GM12878 (cell line): Measurements from ENCODE around the gene SKIDA1. TPM values are rescaled to one million over a fixed set of nuclear protein-coding genes. Genes with fewer than 3 reads are reported as not detected.

Experiments used
- ATAC-seq: fragments of 200-7000 bp; cut with Tn5 transposase; 3 replicates; pipeline ENCODE4 v1.9.1; 2020; ENCODE audit warnings: mild to moderate bottlenecking, moderate library complexity
- BruUV-seq: library from RNA; stranded (reverse); fragments of 400-500 nt; replicated peaks from 2 replicates; lab custom pipeline; 2021; lab: Mats Ljungman, UMichigan
- CTCF ChIA-PET: fragments of 300-600 bp; sonication (Branson Sonifier 250); formaldehyde crosslinking; extraction: SDS; loops from one replicate; lab custom pipeline; 2021; ENCODE audit warnings: inconsistent platforms; lab: Yijun Ruan, JAX
- POLR2A ChIA-PET: fragments of 350-600 bp; formaldehyde crosslinking; extraction: SDS; loops from one replicate; lab custom pipeline; 2021; ENCODE audit warnings: inconsistent platforms; lab: Charles Lee
- RAD21 ChIA-PET: fragments of 300-600 bp; sonication (Branson Sonifier 250); formaldehyde crosslinking; loops from one replicate; lab custom pipeline; 2023; ENCODE audit warnings: antibody characterized with exemption; ENCODE audit not compliant: unreplicated experiment; lab: Charles Lee
- SMC1A ChIA-PET: fragments of 300-600 bp; sonication (Branson Sonifier 250); formaldehyde crosslinking; loops from one replicate; lab custom pipeline; 2023; ENCODE audit not compliant: unreplicated experiment, uncharacterized antibody; lab: Charles Lee
- DNase-seq: peaks from one replicate; pipeline ENCODE4 v3.0.0-alpha.2; 2011; ENCODE audit warnings: low read depth, low spot score
- FAIRE-seq: peaks from 3 replicates; lab custom pipeline; 2011; peaks lifted over from hg19 to GRCh38; lab: Jason Lieb, UNC
- H2AFZ ChIP-seq: 2 replicates; pipeline ENCODE4 v1.6.0; 2011; ENCODE audit warnings: low read depth, low read length, control low read depth; ENCODE audit not compliant: control insufficient read depth
- H3K27ac ChIP-seq: 2 replicates; pipeline ENCODE4 v1.5.1; 2011; ENCODE audit warnings: control low read depth; ENCODE audit not compliant: control insufficient read depth, insufficient read depth
- H3K27me3 ChIP-seq, 2 experiments: replicated peaks in 1 of 2; 2 replicates each; pipeline versions ENCODE4 v1.6.0 to v1.6.1; 2011; ENCODE audit warnings: low read length in 1 of 2; ENCODE audit not compliant: control insufficient read depth in 2 of 2, insufficient read depth in 2 of 2
- H3K36me3 ChIP-seq, 2 experiments: 2 replicates each; pipeline ENCODE4 v1.5.1; 2011; ENCODE audit warnings: low read length in 1 of 2; ENCODE audit not compliant: control insufficient read depth in 2 of 2, insufficient read depth in 2 of 2
- H3K4me1 ChIP-seq: 2 replicates; pipeline ENCODE4 v1.6.1; 2011; ENCODE audit warnings: mild to moderate bottlenecking, low read length, moderate library complexity, mixed read lengths; ENCODE audit not compliant: control insufficient read depth, insufficient read depth
- H3K4me2 ChIP-seq: 2 replicates; pipeline ENCODE4 v1.6.0; 2011; ENCODE audit warnings: control low read depth; ENCODE audit not compliant: control insufficient read depth, insufficient read depth
- H3K4me3 ChIP-seq: fragments of 200-600 bp; sonication (generic); 2 replicates; pipeline ENCODE4 v1.5.1; 2016
- H3K79me2 ChIP-seq: 2 replicates; pipeline ENCODE4 v1.6.0; 2011; ENCODE audit warnings: low read length; ENCODE audit not compliant: control insufficient read depth, insufficient read depth
- H3K9ac ChIP-seq: 2 replicates; pipeline ENCODE4 v1.8.0; 2011; ENCODE audit warnings: low read length, control low read depth, mixed read lengths; ENCODE audit not compliant: control insufficient read depth, insufficient read depth
- H3K9me3 ChIP-seq: replicated peaks from 3 replicates; pipeline ENCODE4 v1.5.1; 2011; ENCODE audit warnings: mild to moderate bottlenecking, low read length; ENCODE audit not compliant: control insufficient read depth, insufficient read depth
- H4K20me1 ChIP-seq: 2 replicates; pipeline ENCODE4 v1.6.0; 2011; ENCODE audit not compliant: control insufficient read depth, insufficient read depth
- BCLAF1 ChIP-seq: fragments of 450-650 bp; IDR thresholded peaks from 2 replicates; pipeline ENCODE4 v1.6.1; 2017; ENCODE audit warnings: antibody characterized with exemption, mild to moderate bottlenecking, moderate library complexity
- CHD1 ChIP-seq: IDR thresholded peaks from 2 replicates; pipeline ENCODE4 v1.6.1; 2012; ENCODE audit warnings: low read depth, low read length, improper control_type of control experiment
- HDAC6 ChIP-seq: fragments of 200-600 bp; sonication (generic); IDR thresholded peaks from one replicate; pipeline ENCODE4 v1.8.0; 2017; ENCODE audit warnings: antibody characterized with exemption; ENCODE audit not compliant: unreplicated experiment
- HSF1 ChIP-seq: fragments of 150-350 bp; IDR thresholded peaks from 2 replicates; pipeline ENCODE4 v1.6.1; 2014; ENCODE audit warnings: mild to moderate bottlenecking, low read depth, low read length
- IKZF1 ChIP-seq: fragments of 450-650 bp; conservative IDR thresholded peaks from 2 replicates; pipeline ENCODE4 v1.6.1; 2017; ENCODE audit warnings: antibody characterized with exemption, mild to moderate bottlenecking
- PKNOX1 ChIP-seq: fragments of 450-650 bp; IDR thresholded peaks from 2 replicates; pipeline ENCODE4 v1.6.1; 2016; ENCODE audit warnings: mild to moderate bottlenecking
- PML ChIP-seq: IDR thresholded peaks from 2 replicates; pipeline ENCODE4 v1.6.1; 2012; ENCODE audit warnings: low read length, inconsistent platforms
- SIN3A ChIP-seq: IDR thresholded peaks from 2 replicates; pipeline ENCODE4 v1.6.1; 2012; ENCODE audit warnings: low read depth, low read length, improper control_type of control experiment
- STAT1 ChIP-seq: fragments of 450-650 bp; conservative IDR thresholded peaks from 2 replicates; pipeline ENCODE4 v1.6.1; 2014; ENCODE audit warnings: antibody characterized with exemption, mild to moderate bottlenecking
- TCF7 ChIP-seq: IDR thresholded peaks from 2 replicates; pipeline ENCODE4 v1.6.1; 2014; ENCODE audit warnings: antibody characterized with exemption, borderline replicate concordance
- ZNF384 ChIP-seq: IDR thresholded peaks from 2 replicates; pipeline ENCODE4 v1.6.1; 2012; ENCODE audit warnings: low read depth, mild to moderate bottlenecking, low read length, improper control_type of control experiment, borderline replicate concordance
- WGBS: methylation state at CpG from one replicate; pipeline ENCODE4 v1.1.6; 2016; ENCODE audit warnings: low lambda C conversion rate; ENCODE audit not compliant: insufficient replicate concordance, insufficient coverage; ENCODE audit errors: missing lambda C conversion rate; 5-methylcytosine and 5-hydroxymethylcytosine counted together
- in situ Hi-C: fragments of 300-500 bp; cut with MboI; formaldehyde crosslinking; loops from 9 replicates; pipeline ENCODE4 v1.14.3; 2018; ENCODE audit warnings: mixed read lengths
- intact Hi-C: fragments of 100-400 bp; cut with micrococcal nuclease; formaldehyde crosslinking; loops from one replicate; pipeline ENCODE4 v1.14.2; 2022; ENCODE audit not compliant: unreplicated experiment
- polyA plus RNA-seq, 11 experiments: library from polyadenylated mRNA; depleted of rRNA in 4 of 11; unstranded in 6 of 11; stranded (reverse) in 5 of 11; fragments of >200 nt; fragmentation: Nextera tagmentation in 4 of 11; fragmentation: Illumina TruSeq in 1 of 11; extraction: Ambion mirVana in 4 of 11; extraction: Trizol in 1 of 11; gene quantifications; 1 replicate in 1 of 11; 2 replicates in 10 of 11; pipeline versions ENCODE4 v1.2.1 to v1.2.3, GENCODE V29; 2011 to 2016; ENCODE audit warnings: inconsistent platforms in 2 of 11, missing spikeins in 2 of 11, low read depth in 1 of 11
- total RNA-seq, 4 experiments: library from RNA; depleted of rRNA in 3 of 4; stranded (reverse); fragments of >200 nt in 3 of 4; fragmentation: Illumina TruSeq in 1 of 4; extraction: Trizol in 1 of 4; gene quantifications; 2 replicates each; pipeline versions ENCODE4 v1.2.1 to v1.2.3, GENCODE V29; 2013 to 2021
- TF ChIP-seq, protein P1 (sequence below): IDR thresholded peaks from 2 replicates; pipeline ENCODE4 v1.6.1; 2011; ENCODE audit warnings: borderline replicate concordance, low read depth, mild to moderate bottlenecking, moderate library complexity, mixed read lengths, low read length; ENCODE audit not compliant: insufficient read depth; ENCODE audit errors: extremely low read length
- TF ChIP-seq, protein P2 (sequence below): fragments of 450-650 bp; IDR thresholded peaks from 2 replicates; pipeline ENCODE4 v1.6.1; 2017; ENCODE audit warnings: mild to moderate bottlenecking, moderate library complexity

The SKIDA1 gene
- total and polyA plus RNA-seq, 10 of the 15 experiments (the other 5 are each of a cell fraction or from before 2014, with no cell fraction given) = 0.05 to 0.90 (median 0.28) TPM

DNA sequence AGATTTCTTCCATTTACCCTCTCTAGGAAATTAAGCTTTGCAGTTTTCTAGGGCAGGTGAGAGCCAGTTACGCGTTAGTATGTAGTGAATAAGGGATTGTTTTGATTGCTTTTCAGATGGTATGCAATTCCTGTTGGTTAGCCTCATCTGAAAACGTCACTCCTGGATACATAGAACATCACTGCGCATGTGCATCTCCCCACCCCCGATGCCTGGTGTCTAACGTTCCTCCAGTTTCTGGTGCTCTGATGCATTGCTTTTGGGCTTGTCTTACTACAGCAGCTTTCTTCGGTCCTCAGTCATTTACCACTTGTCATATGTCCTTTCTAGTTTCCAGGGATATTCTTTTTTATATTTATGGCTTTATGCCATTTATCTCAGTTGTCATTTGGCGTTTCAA, 31.0 kb upstream of the SKIDA1 start (continued):
- TF ChIP-seq BCLAF1 (no peak), CHD1 (no peak), TCF7 (no peak), STAT1 (no peak), ZNF384 (no peak)

- CTCF ChIA-PET = no interaction called here
- Histone ChIP-seq H3K79me2 (no peaks in the 10 kb centered on the region; the same call in none of the 2 replicates), H3K27me3 (no peaks in the 10 kb centered on the region), H2AFZ (no peak overlapping the region), H3K4me2 (no peak overlapping the region), H4K20me1 (no peaks in the 10 kb centered on the region), H3K4me1 (no peaks in the 10 kb centered on the region), H3K4me3 (no peak overlapping the region), H3K27ac (no peak overlapping the region), H3K9ac (no peak overlapping the region), H3K36me3 (peaks cover 1 to 24% of the 10 kb centered on the region in 2 experiments; a peak in 2 of 4 replicates), H3K9me3 (no peaks in the 10 kb centered on the region)
- FAIRE-seq (no peak), ATAC-seq (no peak), DNase-seq (no peak)
- WGBS = 98% methylated on average over 8 of the region's 8 CpGs
- POLR2A ChIA-PET = no interaction called here
- SMC1A ChIA-PET = no interaction called here
- RAD21 ChIA-PET = no interaction called here
- in situ Hi-C loops = no loop called here
- no TSS peak for BruUV-seq
- intact Hi-C loops = no loop called here
- TF ChIP-seq, protein P1, sequence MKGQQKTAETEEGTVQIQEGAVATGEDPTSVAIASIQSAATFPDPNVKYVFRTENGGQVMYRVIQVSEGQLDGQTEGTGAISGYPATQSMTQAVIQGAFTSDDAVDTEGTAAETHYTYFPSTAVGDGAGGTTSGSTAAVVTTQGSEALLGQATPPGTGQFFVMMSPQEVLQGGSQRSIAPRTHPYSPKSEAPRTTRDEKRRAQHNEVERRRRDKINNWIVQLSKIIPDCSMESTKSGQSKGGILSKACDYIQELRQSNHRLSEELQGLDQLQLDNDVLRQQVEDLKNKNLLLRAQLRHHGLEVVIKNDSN = no peak
- TF ChIP-seq PML (no peak), HSF1 (no peak), PKNOX1 (no peak), IKZF1 (no peak), SIN3A (no peak), HDAC6 (no peak)
- TF ChIP-seq, protein P2, sequence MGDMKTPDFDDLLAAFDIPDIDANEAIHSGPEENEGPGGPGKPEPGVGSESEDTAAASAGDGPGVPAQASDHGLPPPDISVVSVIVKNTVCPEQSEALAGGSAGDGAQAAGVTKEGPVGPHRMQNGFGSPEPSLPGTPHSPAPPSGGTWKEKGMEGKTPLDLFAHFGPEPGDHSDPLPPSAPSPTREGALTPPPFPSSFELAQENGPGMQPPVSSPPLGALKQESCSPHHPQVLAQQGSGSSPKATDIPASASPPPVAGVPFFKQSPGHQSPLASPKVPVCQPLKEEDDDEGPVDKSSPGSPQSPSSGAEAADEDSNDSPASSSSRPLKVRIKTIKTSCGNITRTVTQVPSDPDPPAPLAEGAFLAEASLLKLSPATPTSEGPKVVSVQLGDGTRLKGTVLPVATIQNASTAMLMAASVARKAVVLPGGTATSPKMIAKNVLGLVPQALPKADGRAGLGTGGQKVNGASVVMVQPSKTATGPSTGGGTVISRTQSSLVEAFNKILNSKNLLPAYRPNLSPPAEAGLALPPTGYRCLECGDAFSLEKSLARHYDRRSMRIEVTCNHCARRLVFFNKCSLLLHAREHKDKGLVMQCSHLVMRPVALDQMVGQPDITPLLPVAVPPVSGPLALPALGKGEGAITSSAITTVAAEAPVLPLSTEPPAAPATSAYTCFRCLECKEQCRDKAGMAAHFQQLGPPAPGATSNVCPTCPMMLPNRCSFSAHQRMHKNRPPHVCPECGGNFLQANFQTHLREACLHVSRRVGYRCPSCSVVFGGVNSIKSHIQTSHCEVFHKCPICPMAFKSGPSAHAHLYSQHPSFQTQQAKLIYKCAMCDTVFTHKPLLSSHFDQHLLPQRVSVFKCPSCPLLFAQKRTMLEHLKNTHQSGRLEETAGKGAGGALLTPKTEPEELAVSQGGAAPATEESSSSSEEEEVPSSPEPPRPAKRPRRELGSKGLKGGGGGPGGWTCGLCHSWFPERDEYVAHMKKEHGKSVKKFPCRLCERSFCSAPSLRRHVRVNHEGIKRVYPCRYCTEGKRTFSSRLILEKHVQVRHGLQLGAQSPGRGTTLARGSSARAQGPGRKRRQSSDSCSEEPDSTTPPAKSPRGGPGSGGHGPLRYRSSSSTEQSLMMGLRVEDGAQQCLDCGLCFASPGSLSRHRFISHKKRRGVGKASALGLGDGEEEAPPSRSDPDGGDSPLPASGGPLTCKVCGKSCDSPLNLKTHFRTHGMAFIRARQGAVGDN = no peak
Observed at GRCh38 chr10:21552638-21553037, 27.2 kb upstream of the SKIDA1 start.
